CD14-positive monocyte (primary cell): ENCODE measurements around the gene HOXA2. TPM values are rescaled to one million over a fixed set of nuclear protein-coding genes. Genes with fewer than 3 reads are reported as not detected.

ENCODE experiments used
- DNase-seq, 3 donors: peaks; one replicate each; pipeline ENCODE4 v3.0.0-alpha.2; 2011 to 2022
- H2AFZ ChIP-seq: 2 replicates; pipeline ENCODE4 v1.6.0; 2012; ENCODE audit warnings: mild to moderate bottlenecking, low read depth, low read length, inconsistent platforms; ENCODE audit not compliant: insufficient read depth, poor library complexity, severe bottlenecking
- H3K27ac ChIP-seq, 2 donors: 1 replicate in 1 of 2; 2 replicates in 1 of 2; pipeline ENCODE4 v1.5.1; 2012 to 2013; ENCODE audit warnings: low read length in 2 of 2, control low read depth in 1 of 2, inconsistent platforms in 1 of 2, low read depth in 1 of 2, mild to moderate bottlenecking in 1 of 2
- H3K27me3 ChIP-seq, 2 donors: one replicate each; pipeline versions ENCODE4 v1.6.0 to v1.6.1; 2011 to 2013; ENCODE audit warnings: low read length in 2 of 2; ENCODE audit not compliant: control insufficient read depth in 2 of 2, insufficient read depth in 2 of 2
- H3K36me3 ChIP-seq, 2 donors: replicated peaks in 1 of 2; 1 replicate in 1 of 2; 2 replicates in 1 of 2; pipeline versions ENCODE4 v1.5.1 to v1.6.1; 2012 to 2013; ENCODE audit warnings: low read length in 2 of 2, control low read depth in 1 of 2, inconsistent platforms in 1 of 2, mild to moderate bottlenecking in 1 of 2; ENCODE audit not compliant: insufficient read depth in 2 of 2, control insufficient read depth in 1 of 2
- H3K4me1 ChIP-seq, 2 donors: 1 replicate in 1 of 2; 2 replicates in 1 of 2; pipeline versions ENCODE4 v1.5.1 to v1.6.1; 2012 to 2013; ENCODE audit warnings: low read length in 2 of 2, control low read depth in 1 of 2, inconsistent platforms in 1 of 2, mild to moderate bottlenecking in 1 of 2, moderate library complexity in 1 of 2; ENCODE audit not compliant: insufficient read depth in 2 of 2, control insufficient read depth in 1 of 2
- H3K4me2 ChIP-seq: replicated peaks from 2 replicates; pipeline ENCODE3; 2012; ENCODE audit warnings: low read length, moderate library complexity, mild to moderate bottlenecking; ENCODE audit not compliant: poor library complexity, severe bottlenecking; ENCODE audit errors: extremely low read depth
- H3K4me3 ChIP-seq, 3 experiments: fragments of 200-600 bp in 1 of 3; sonication (generic) in 1 of 3; replicated peaks in 1 of 3; 1 replicate in 2 of 3; 2 replicates in 1 of 3; pipeline ENCODE4 v1.5.1; 2011 to 2013; ENCODE audit warnings: low read length in 3 of 3, mild to moderate bottlenecking in 3 of 3, control low read depth in 2 of 3, low read depth in 2 of 3, inconsistent platforms in 1 of 3, moderate library complexity in 1 of 3
- H3K79me2 ChIP-seq: 2 replicates; pipeline ENCODE4 v1.6.0; 2012; ENCODE audit warnings: mild to moderate bottlenecking, control low read depth, inconsistent platforms, low read length, moderate library complexity; ENCODE audit not compliant: insufficient read depth
- H3K9ac ChIP-seq: 2 replicates; pipeline ENCODE4 v1.6.0; 2017; ENCODE audit warnings: low read length, mild to moderate bottlenecking; ENCODE audit not compliant: insufficient read depth, poor library complexity, severe bottlenecking
- H3K9me3 ChIP-seq, 2 donors: replicated peaks in 1 of 2; 1 replicate in 1 of 2; 2 replicates in 1 of 2; pipeline versions ENCODE4 v1.5.1 to v1.6.1; 2012 to 2013; ENCODE audit warnings: low read length in 2 of 2, control low read depth in 1 of 2; ENCODE audit not compliant: control insufficient read depth in 1 of 2, insufficient read depth in 1 of 2
- H4K20me1 ChIP-seq: 2 replicates; pipeline ENCODE4 v1.6.0; 2012; ENCODE audit warnings: mild to moderate bottlenecking, low read length, control low read depth, moderate library complexity; ENCODE audit not compliant: insufficient read depth
- H3K27ac Mint-ChIP-seq, 7 donors: one replicate each; pipeline ENCODE4 v1.8.0; 2020; ENCODE audit warnings: mild to moderate bottlenecking in 7 of 7, mixed read lengths in 7 of 7, moderate library complexity in 6 of 7, inconsistent platforms in 2 of 7
- H3K27me3 Mint-ChIP-seq, 3 donors: one replicate each; pipeline ENCODE4 v1.8.0; 2021 to 2022; ENCODE audit warnings: low read depth in 3 of 3, mild to moderate bottlenecking in 3 of 3, mixed read lengths in 3 of 3, moderate library complexity in 3 of 3, inconsistent platforms in 1 of 3
- H3K36me3 Mint-ChIP-seq, 2 donors: one replicate each; pipeline ENCODE4 v1.8.0; 2020; ENCODE audit warnings: mixed read lengths in 2 of 2, inconsistent platforms in 1 of 2, mild to moderate bottlenecking in 1 of 2
- H3K4me1 Mint-ChIP-seq: one replicate; pipeline ENCODE4 v1.8.0; 2020; ENCODE audit warnings: mild to moderate bottlenecking, mixed read lengths
- H3K4me3 Mint-ChIP-seq, 2 donors: one replicate each; pipeline ENCODE4 v1.8.0; 2020; ENCODE audit warnings: mild to moderate bottlenecking in 2 of 2, mixed read lengths in 2 of 2, moderate library complexity in 1 of 2
- H3K9me3 Mint-ChIP-seq, 7 donors: one replicate each; pipeline ENCODE4 v1.8.0; 2020 to 2022; ENCODE audit warnings: mixed read lengths in 7 of 7, mild to moderate bottlenecking in 6 of 7, moderate library complexity in 6 of 7, inconsistent platforms in 2 of 7
- WGBS: methylation state at CpG from one replicate; pipeline ENCODE4 v1.1.5; 2013; ENCODE audit warnings: missing lambda C conversion rate; ENCODE audit not compliant: insufficient coverage; 5-methylcytosine and 5-hydroxymethylcytosine counted together
- intact Hi-C, 2 donors: fragments of 100-400 bp; cut with micrococcal nuclease; formaldehyde crosslinking; loops; one replicate each; pipeline versions ENCODE4 v1.15.0 to v1.15.1; 2023
- polyA plus RNA-seq, 3 donors: library from polyadenylated mRNA; depleted of rRNA in 1 of 3; unstranded in 2 of 3; stranded (reverse) in 1 of 3; fragments of 300-500 nt in 2 of 3; fragments of >200 nt in 1 of 3; fragmentation: Illumina TruSeq in 2 of 3; gene quantifications; 1 replicate in 2 of 3; 2 replicates in 1 of 3; pipeline ENCODE4 v1.2.3, GENCODE V29; 2012 to 2021
- TF ChIP-seq, protein P1 (sequence below): fragments of 200-600 bp; IDR thresholded peaks from one replicate; pipeline ENCODE4 v1.8.0; 2022; ENCODE audit warnings: antibody characterized with exemption, mild to moderate bottlenecking

The HOXA2 gene
- polyA plus RNA-seq, 3 donors = not detected

DNA sequence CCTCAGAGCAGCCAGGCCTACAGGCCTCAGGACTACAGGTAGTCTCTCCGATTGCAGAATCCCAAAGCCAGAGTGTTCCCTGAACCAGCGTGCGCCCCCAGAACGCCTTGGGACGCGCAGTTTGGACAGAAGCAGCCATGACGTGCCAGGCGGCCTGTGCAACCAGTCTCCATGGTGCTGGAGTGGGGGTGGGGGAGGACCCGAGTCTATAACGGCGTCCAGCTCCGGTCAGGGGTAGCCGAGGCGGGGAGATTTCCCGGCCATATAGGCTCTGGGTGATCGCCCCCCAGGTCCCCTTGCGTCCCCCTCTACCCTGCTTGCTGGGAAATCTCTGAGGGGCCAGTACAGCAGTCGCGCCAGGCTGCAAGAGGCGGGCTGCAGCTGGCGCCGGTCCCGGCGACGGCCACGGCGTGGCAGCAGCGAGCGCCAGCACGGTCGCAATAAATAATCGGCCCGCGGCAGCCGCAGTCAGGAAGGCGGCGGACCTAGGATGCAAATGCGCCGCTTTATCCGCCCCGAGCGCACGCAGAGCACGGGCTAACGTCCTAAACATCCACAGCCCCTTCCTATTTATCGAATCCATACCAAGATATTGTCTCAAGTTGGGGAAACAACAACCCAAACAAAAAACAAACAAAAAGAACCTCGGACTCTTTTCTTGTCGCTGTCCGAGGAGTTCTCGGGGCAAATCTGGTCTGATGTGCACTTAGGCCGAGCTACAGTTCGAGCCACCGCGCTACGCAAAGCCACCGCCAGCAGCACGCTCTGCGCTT is 48.3 kb upstream of the HOXA2 start:
- Mint-ChIP-seq H3K4me3 (peak overlapping the region; percentile 78 to 94), H3K36me3 (peaks cover 15 to 32% of the 10 kb centered on the region in 2 donors), H3K27ac (no peak overlapping the region), H3K9me3 (peaks cover 3 to 57% (median 32%) of the 10 kb centered on the region in 7 donors), H3K27me3 (peaks cover 94 to 100% (median 99%) of the 10 kb centered on the region in 3 donors), H3K4me1 (peaks cover 59% of the 10 kb centered on the region)
- Histone ChIP-seq H2AFZ (peak overlapping the region; percentile 43), H3K79me2 (no peaks in the 10 kb centered on the region), H3K4me1 (peaks cover 56 to 61% of the 10 kb centered on the region in 2 donors), H3K4me2 (peak overlapping the region; percentile 73), H3K4me3 (peak overlapping the region in 2 of 3 experiments; percentile 14 to 66), H3K9me3 (peaks cover 5 to 72% of the 10 kb centered on the region in 2 donors), H3K36me3 (no peaks in the 10 kb centered on the region), H4K20me1 (no peaks in the 10 kb centered on the region), H3K9ac (no peak overlapping the region), H3K27me3 (peaks cover 92 to 100% of the 10 kb centered on the region in 2 donors), H3K27ac (no peak overlapping the region)
- intact Hi-C loops = loop anchor here (5.0 kb wide), 2 partner anchors 37 to 1288 kb away; partner anchors contain the start of gene HOXA11 (in 2 of the 2)
- TF ChIP-seq, protein P1, sequence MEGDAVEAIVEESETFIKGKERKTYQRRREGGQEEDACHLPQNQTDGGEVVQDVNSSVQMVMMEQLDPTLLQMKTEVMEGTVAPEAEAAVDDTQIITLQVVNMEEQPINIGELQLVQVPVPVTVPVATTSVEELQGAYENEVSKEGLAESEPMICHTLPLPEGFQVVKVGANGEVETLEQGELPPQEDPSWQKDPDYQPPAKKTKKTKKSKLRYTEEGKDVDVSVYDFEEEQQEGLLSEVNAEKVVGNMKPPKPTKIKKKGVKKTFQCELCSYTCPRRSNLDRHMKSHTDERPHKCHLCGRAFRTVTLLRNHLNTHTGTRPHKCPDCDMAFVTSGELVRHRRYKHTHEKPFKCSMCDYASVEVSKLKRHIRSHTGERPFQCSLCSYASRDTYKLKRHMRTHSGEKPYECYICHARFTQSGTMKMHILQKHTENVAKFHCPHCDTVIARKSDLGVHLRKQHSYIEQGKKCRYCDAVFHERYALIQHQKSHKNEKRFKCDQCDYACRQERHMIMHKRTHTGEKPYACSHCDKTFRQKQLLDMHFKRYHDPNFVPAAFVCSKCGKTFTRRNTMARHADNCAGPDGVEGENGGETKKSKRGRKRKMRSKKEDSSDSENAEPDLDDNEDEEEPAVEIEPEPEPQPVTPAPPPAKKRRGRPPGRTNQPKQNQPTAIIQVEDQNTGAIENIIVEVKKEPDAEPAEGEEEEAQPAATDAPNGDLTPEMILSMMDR = peak; percentile 90
- under 1% methylated on average over 57 of the region's 58 CpGs for WGBS
- DNase-seq = peak; percentile 64 to 70 (median 69)

DNA sequence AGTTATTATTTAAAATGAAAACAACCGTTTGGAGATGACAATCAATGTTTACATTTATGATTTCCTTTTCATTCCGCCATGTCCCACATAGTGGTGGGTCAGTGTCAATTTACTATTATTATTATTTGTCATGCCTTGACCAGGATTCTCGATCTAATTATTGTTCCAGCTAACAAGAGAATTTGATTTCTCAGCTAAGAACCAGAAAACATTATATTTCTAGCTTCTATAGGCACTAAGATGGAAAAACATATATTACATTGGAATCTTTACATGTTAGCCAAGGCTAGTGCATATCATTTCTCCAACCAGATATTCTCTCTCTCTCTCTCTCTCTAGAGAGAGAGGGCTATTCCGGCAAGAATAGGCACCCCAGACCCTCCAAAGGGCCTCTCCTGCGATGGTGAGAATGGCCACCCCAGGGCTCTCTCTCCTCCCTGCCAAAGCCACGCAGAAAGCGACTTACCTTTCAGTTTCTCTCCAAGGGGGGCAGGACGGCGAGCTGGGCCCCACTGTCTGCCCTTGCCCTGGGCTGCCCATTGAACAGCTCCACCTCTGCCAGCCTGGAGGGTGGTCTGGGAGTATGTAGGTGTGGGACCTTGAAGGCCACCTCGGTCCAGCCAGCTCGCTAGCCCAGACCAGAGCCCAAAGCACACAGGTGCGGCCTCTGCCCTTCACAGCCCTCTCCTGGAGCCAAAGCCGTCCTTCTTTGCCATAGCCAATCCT is 47.5 kb upstream of the HOXA2 start:
- Histone ChIP-seq H3K9ac (no peak overlapping the region), H3K79me2 (no peaks in the 10 kb centered on the region), H3K4me1 (peaks cover 49 to 53% of the 10 kb centered on the region in 2 donors), H2AFZ (peak overlapping the region; percentile 43), H4K20me1 (no peaks in the 10 kb centered on the region), H3K4me3 (peak overlapping the region in 1 of 3 experiments; percentile 66), H3K36me3 (no peaks in the 10 kb centered on the region), H3K9me3 (peaks cover 12 to 65% of the 10 kb centered on the region in 2 donors), H3K27me3 (peaks cover 84 to 100% of the 10 kb centered on the region in 2 donors), H3K4me2 (peak overlapping the region; percentile 73), H3K27ac (no peak overlapping the region)
- H3K36me3 Mint-ChIP-seq = peaks cover 15 to 31% of the 10 kb centered on the region in 2 donors
- peaks cover 10 to 58% (median 33%) of the 10 kb centered on the region in 7 donors for H3K9me3 Mint-ChIP-seq
- TF ChIP-seq, protein P1 = no peak
- peaks cover 54% of the 10 kb centered on the region for H3K4me1 Mint-ChIP-seq
- H3K4me3 Mint-ChIP-seq = peak overlapping the region in 1 of 2 donors; percentile 94
- WGBS = 6% methylated on average over 6 of the region's 13 CpGs
- H3K27ac Mint-ChIP-seq = no peak overlapping the region
- DNase-seq = no peak
- H3K27me3 Mint-ChIP-seq = peaks cover 95 to 100% (median 99%) of the 10 kb centered on the region in 3 donors
- intact Hi-C loops = loop anchor here (5.0 kb wide), 2 partner anchors 37 to 1288 kb away; partner anchors contain the start of gene HOXA11 (in 2 of the 2)
